Sciatic nerve (tissue), 2 donors: ENCODE results near the gene RECK. TPM values are rescaled to one million over a fixed set of nuclear protein-coding genes. Genes with fewer than 3 reads are reported as not detected.

ENCODE experiments used
- ATAC-seq: fragments of 200-7000 bp; cut with Tn5 transposase; one replicate; pipeline ENCODE4 v1.9.1; 2020; ENCODE audit warnings: mild to moderate bottlenecking, moderate library complexity
- DNase-seq: peaks from one replicate; pipeline ENCODE4 v3.0.0-alpha.2; 2020; ENCODE audit warnings: low spot score
- intact Hi-C: fragments of 100-400 bp; cut with DNase I; formaldehyde crosslinking; loops from one replicate; pipeline ENCODE4 v1.14.2; 2022
- total RNA-seq: library from RNA; stranded (reverse); fragmentation: NEBNext Ultra II Directional; extraction: Animal tissue kit (Norgen Biotek cat#: 25700); gene quantifications from one replicate; pipeline ENCODE4 v1.2.1, GENCODE V29; 2021
- donor health status: DM: no; HTN: no; CAD: no.
- donor health status: DM: no; HTN: no; CAD: no.

The RECK gene
- total RNA-seq, 1 donor from 2014 or later, result 24.0 TPM

DNA sequence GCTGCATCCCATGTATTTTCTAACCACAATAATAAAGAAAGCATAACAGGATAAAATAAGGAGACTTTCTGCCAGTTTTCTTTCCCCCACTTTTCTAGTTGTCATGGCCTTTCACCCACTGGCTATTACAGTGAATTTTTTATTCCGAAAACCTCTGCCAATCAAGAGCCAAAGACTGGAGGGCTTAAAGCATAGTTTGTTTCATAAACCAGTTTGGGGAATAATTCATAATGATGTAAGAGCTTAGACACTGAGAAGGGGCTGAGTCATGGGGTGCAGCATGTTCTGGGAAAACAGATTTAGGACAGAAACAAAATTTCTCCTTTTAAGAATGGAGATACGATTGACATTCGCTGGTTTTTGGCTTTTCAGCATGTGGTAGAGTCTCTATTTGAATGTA lies 95.4 kb downstream of the RECK start:
- no peak for ATAC-seq
- intact Hi-C loops, result no loop called here
- no peak for DNase-seq

DNA sequence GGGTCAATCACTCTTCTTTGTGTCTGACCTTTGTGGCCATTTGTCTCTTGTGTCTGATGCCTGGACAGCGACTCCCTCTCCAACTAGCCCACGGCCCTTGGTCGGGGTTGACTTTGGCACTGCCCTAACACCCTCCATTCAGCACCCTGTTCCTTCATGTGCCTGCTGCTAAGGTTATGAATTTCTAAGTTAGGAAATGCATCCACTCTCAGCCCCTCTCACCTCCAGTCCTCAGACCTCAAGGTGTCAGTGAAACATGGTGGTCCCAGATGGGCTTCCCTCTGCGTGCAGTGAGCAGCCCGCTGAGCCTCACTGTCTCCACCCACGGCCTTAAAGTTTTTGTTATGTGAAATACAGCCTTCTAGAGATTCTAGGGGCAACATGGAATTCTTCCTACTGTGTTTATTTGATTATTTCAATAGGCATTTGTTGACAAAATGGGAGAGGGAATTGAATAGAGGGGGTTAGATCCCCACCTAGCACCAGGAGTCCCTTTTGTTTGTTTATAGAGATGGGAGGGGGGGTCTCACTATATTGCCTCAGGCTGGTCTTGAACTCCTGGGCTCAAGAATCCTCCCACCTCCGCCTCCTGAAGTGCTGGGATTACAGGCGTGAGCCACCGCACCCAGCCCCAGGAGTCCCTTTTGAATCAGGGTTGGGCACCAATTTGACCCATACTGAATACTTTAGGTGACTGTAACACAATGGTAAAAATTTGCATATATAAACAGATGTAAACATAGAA lies 98.2 kb downstream of the RECK start:
- ATAC-seq, result no peak
- intact Hi-C loops, result no loop called here
- peak; percentile 30 for DNase-seq

DNA sequence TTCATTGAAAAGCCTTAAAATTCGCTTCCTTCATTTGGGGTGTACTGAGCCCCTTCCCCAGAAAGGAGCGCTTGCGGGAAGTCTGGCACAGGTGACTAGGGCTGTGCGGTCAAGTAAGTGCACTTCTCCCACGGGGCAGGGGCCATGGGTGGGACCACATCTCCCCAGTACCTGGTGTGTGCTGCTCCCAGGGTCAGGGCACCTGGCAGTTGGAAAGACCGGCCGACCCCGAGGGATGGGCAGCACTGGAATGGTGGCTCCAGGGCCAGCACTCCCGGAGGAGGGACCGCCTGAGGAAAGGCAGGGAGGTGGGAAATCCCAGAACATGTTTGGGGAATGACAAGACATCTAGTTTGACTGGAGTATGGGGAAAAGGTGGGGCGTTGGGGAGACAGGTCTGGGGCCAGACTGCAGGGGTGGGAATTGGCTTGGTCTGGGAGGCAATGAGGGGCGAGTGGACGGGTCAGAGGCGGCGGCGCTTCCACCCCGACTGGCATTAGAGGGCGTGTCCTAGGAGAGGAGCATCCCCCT lies 99.1 kb downstream of the RECK start:
- intact Hi-C loops, result no loop called here
- DNase-seq (peak; percentile 60), ATAC-seq (no peak)

DNA sequence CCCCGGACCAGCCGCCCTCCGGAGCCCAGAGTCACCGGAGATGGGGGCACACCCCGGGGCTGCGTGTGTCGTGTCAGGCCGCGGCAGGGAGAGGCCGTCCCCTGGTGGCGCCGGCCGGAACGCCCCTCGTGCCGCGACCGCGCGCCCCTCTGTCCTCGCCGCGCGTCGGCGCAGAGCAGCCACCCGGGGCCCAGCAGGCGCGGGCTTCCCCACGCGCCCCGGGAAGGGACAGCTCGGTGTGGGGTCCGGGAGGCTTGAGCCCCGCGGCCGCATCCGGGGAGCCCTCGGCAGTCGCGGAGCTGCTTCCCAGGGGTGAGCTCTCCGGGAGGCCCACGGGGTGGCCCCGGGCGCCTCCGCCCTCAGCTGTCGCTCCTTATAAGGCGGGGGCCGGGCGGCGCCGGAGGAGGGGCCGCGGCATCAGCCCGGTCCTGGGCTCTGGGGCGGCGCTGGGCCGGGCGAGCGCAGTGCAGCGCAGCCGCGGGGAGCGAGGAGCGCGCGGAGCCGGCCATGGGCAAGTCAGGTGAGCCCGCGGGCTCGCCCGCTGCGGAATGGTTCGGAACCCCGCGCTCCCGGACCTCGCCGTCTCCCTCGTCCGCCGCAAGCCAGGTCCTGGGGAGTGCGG lies 99.7 kb downstream of the RECK start, which contains the start of gene GLIPR2:
GLIPR2 (plus strand) TSS at position 462 of the 622 bp plus-strand sequence; CDS start at position 508, 46 bp downstream.
- intact Hi-C loops, result no loop called here
- ATAC-seq (peak; percentile 93), DNase-seq (peak; percentile 83)

DNA sequence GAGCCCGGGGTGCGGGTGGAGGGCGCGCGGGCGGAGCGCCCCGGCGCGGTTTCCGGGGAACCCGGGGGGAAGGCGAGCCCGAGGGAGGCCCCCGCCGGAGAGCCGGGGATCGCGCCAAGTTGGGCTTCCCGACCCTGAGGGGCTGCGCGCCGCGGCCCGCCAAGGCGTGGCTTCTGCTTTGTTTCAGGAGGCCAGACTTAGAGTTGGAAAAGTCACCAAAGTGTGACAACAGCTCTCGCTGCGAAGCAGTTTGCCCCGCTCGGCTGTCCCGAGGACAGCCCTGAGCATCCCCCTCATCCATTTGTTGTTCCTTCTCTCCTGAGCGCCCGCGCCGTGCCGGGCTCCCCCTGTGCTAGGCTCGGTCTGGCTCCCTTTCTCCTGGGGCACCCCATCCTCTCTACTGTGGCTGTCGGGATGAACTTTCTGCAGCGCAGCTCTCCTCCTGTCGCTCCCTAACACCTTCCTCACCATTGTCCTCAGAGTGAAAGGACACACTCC lies 100.2 kb downstream of the RECK start:
- ATAC-seq, result peak; percentile 33
- intact Hi-C loops, result no loop called here
- DNase-seq, result no peak

DNA sequence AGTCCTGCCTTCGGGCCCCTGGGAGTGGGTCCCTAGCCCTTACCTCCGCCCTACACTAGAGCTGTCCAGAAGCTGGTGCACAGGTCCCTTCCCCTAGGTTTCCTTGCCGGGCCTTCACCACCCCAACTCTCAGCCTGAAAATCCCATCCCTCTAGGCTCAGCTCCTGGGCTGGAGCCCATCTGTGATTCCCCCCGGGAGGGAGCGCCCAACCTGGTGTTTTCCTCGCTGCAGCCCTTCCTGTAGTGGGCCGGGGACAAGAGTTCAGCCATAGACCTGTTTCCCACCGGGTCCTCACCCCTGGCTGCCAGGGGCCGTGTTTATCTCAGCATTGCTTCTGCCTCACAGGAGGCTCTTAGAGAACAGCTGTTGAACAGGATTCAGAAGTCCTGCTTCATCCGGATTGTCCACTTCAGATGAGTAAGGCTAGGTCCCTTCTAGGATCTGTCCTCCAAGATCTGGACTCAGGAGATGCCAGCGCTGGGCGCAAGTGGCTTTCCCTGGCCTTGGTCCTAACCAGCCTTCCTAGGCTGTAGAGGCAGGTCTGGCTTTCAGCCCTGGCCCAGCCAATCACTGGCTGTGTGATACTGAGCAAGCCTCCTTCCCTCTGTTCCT lies 100.8 kb downstream of the RECK start:
- ATAC-seq, result peak; percentile 32
- DNase-seq, result no peak
- intact Hi-C loops, result no loop called here

DNA sequence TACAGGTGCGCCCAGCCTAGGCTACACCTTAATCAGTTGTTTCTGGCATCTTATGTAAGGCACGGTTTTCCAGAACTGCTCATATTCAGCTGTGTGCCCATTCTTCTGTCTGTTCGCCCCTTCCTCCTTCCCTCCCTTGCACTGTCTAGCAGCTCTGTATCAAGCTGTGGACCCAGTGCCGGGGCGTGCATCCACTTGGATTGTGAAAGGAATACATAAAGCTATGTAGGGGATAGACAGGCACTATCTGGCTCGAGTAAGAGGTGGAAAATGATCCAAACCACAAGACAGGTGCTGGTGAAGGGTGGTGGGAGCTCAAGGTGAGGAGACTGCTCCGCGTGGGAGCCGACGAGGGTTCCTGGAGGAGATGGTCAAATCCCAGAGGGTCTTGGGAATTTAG lies 101.8 kb downstream of the RECK start:
- DNase-seq, result no peak
- no peak for ATAC-seq
- intact Hi-C loops, result no loop called here

DNA sequence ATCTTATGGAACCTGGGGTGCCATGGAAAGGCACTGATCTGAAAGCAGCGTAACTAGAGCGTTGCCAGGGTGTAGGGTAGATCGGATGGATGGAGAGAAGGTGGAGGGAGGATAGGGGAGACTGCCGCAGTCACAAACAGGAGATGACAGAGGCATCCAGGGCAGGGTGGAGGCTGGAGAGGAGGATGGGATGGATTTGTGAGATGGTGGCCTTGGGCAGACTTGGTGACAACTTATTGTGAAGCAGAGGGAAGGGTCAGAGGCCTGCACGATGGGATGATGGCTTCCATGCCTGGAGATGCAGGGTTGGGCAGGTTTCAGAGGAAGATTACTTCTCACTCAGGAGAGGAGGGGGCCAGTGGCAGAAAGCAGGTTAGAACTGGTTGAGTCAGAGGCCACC lies 102.2 kb downstream of the RECK start:
- DNase-seq, result no peak
- intact Hi-C loops, result no loop called here
- ATAC-seq, result no peak

- no peak for ATAC-seq
- no peak for DNase-seq
- intact Hi-C loops, result no loop called here
Observed at GRCh38 chr9:36140086-36141084, 103.7 kb downstream of the RECK start.

DNA sequence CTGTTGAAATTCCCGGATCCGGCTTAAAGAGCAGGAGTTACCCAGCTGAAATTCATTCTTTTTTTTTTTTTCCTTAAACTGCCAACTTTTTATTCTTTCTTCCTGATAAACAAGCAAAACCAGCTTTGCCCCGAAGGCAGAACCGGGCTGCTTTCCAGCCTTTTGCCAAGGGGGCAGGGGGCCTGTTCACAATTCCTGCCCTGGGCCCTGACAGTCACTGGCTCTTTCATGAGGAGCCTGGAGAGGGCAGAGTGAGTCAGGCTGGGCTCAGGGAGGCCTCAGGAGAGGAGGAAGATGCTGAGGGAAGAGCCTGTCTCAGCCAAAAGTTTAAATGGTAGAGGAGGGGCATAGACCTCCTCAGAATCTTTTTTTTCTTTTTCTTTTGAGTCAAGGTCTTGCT lies 104.6 kb downstream of the RECK start:
- intact Hi-C loops, result no loop called here
- no peak for ATAC-seq
- no peak for DNase-seq

DNA sequence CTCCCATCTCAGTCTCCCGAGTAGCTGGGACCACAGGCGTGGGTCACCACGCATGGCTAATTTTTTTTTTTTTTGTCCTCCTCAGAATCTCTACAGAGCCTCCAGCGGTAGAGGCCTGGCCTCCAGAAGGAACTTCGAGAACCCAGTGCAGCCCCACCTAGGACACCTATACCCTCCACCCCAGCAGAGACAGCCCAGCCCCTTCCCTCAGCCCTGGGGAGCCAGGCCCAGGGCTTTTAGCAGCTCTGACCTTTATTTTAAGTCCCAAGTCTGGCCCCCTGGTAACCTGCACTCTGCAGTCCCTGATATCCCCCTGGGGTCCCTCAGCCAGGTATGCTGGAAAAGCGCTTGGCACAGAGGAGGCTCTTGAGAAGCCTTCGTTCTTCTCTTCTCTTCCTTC lies 105.0 kb downstream of the RECK start:
- ATAC-seq (no peak), DNase-seq (no peak)
- intact Hi-C loops, result no loop called here

DNA sequence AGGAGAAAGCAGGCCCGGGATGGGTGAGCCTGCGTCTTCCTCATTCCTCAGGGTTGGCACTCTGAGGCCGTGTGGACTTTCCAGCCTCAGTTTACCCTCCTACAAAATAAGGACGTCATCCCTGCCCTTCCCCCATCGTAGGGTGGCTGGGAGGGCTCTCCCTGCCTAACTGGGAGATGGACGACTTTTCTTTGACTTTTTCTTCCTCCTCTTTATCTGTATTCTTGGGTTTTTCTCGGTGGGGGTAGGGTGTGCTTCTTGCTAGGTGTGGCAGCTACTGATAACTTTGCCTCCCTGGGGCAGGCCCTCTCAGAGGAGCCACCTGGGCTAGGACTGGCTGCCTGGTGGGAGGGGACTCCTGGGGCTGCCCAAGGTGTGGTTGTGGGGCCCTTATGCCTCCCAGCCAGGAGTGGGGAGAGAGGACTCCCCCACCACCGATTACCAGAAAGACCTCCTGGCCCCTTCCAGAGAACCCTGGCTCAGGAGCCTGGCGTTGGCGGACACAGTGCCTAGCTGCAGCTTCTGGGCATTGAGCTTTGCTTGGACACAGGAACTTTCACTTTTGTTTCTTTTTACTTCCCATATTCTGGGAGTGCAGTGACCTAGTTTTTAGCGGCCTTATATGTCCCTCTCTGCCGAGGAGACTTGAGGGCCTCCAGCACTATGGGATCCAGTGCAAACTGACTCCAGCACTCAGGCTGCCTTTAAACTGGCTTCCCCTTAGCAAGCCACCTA lies 106.0 kb downstream of the RECK start:
- peak; percentile 47 for ATAC-seq

GRCh38 chr9:36143245-36143641 lies 106.5 kb downstream of the RECK start:
- DNase-seq (no peak), ATAC-seq (no peak)
- intact Hi-C loops, result no loop called here

More for the DNA sequence above, 106.0 kb downstream of the RECK start:
- intact Hi-C loops, result no loop called here
- DNase-seq, result no peak

GRCh38 chr9:36144309-36145232 lies 107.9 kb downstream of the RECK start:
- ATAC-seq (no peak), DNase-seq (no peak)
- intact Hi-C loops, result no loop called here

DNA sequence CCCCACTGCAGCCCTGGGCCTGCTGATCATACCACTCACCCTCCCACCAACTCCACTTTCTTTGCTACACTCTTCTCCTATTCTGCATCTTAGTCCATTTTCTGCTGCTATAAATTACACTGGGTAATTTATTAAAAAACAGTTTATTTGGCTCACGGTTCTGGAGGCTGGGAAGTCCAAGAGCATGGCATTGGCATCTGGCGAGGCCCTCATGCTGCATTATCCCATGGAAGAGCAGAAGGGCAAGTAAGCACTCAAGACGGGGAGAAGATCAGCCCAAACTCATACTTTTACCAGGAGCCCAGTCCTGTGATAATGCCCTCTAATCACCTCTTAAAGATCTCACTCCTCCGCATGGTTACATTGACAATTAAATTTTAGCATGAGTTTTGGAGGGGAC lies 109.3 kb downstream of the RECK start:
- intact Hi-C loops, result no loop called here
- no peak for ATAC-seq
- no peak for DNase-seq

DNA sequence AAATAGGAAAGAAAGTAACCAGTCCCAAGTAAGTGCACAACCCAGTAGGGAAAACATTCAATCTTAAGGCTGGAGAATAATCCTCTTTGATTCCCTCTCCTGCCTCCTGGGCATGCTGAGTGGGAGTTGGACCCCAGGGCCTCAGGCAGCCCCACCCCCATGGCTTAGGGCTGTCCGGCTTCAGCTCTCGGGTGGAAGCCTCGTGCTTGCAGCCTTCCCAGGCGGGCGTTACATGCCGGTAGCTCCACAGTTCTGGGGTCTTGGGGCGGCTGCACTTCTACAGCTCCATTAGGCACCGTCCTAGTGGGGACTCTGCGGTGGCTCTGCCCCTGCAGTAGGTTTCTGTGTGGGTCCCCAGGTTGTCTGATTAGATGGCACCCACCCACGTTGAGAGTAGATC lies 109.9 kb downstream of the RECK start:
- DNase-seq, result no peak
- intact Hi-C loops, result no loop called here
- ATAC-seq, result no peak
